ENCODE data around the gene PCBP1.
"Not testable (repeated sequence)": the region's sequence is repeated elsewhere in the genome, so short reads cannot be mapped to it uniquely, and the experiment has no call there.

PCBP1 gene

DNA sequence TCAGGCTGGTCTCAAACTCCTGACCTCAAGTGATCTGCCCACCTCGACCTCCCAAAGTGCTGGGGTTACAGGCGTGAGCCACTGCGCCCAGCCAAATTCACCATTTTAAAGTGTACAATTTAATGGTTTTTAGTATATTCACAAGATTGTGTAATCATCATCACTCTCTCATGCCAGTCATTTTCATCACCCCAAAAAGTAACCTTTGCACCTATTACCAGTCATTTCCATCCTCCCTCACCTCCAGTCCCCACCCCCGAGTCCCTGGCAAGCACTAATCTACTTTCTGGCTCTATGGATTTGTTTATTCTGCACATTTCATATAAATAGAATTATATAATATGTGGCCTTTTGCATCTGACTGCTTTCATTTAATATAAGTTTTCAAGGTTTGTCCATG, 10.8 kb downstream of the PCBP1 start:
- DNase-seq (ENCODE audit: low read depth): no peak

DNA sequence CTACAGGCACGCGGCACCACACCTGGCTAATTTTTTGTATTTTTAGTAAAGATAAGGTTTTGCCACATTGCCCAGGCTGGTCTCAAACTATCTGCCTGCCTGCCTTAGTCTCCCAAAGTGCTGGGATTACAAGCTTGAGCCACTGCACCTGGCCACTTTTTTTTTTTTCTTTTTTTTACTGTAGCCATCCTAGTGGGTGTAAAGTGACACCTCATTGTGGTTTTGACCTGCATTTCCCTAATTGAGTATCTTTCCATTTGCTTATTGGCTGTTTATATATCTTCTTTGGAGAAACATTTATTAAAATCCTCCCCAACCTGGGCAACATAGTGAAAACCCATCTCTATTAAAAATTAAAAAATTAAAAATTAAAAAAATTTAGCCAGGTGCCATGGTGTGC, 12.0 kb downstream of the PCBP1 start:
- no peak for DNase-seq (ENCODE audit: low read depth)

- no peak for DNase-seq (ENCODE audit: low read depth)
Measured at GRCh38 chr2:70101174-70101573, 13.9 kb downstream of the PCBP1 start.

GRCh38 chr2:70101686-70102085, 14.4 kb downstream of the PCBP1 start:
- DNase-seq (ENCODE audit: low read depth): not testable (repeated sequence)

- not testable (repeated sequence) for DNase-seq (ENCODE audit: low read depth)
Measured at GRCh38 chr2:70102323-70102905, 15.1 kb downstream of the PCBP1 start.

DNA sequence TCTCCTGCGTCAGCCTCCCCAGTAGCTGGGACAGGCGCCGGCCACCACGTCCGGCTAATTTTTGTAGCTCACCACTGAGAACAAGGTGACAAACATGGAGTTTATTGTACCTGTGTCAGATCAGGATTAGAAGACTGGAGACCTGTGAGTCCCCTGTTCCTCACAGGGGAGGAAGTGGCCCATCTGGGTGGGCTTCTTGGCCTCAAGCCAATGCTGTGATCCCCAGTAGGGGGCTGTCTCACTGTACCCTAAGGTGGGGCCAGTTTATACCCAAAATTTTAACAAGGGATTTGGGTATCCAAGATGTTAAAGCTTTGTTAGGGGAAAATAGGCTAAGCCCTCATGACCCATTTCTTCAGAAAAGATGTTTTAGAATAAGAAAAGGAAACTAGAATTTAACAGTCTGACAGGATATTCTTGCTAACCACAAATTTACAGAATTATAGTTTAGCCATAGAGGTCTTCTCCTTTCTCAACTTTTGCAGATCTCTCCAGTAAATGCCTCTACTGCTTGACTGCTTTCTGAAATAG, 16.3 kb downstream of the PCBP1 start:
- no peak for DNase-seq (ENCODE audit: low read depth)

DNA sequence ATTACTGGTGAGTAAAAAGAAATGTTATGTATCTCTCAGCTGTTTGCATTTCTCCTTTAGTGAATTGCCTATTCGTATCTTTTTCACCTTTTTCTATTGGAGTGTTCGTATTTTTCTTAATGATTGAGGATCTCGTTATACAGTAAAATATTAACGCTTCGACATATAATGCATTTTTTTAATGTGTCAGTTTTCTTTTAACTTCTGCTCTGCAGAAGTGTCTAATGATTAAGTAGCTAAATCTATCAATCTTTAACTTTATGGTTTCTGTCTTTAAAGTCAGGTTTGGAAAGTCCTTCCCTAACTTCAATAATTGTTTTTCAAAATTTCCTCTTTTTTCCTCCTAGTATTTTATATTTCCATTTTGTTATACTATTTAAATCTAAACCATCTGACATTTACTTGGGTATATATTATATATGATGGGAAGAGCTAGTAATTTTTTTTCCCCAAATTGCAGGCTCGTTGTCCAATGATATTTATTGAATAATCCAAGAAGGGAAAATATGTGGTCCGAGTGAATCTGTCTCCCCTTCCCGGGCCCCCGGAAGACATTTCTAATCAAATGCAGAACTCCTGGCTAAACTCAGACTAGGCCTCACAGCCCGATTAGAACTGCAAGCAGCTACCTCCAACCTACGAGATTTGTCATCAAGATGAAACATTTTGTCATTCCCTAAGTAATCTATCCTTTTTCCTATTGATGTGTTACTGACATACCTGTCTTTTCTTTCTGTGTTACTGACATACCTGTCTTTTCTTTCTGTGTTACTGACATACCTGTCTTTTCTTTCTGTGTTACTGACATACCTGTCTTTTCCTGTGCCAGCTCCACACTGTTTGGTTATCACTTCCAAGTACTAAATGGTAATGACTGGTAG, 17.2 kb downstream of the PCBP1 start:
- DNase-seq (ENCODE audit: low read depth): peak; percentile 61

- DNase-seq (ENCODE audit: low read depth): not testable (repeated sequence)
Measured at GRCh38 chr2:70106138-70106537, 18.9 kb downstream of the PCBP1 start.

DNA sequence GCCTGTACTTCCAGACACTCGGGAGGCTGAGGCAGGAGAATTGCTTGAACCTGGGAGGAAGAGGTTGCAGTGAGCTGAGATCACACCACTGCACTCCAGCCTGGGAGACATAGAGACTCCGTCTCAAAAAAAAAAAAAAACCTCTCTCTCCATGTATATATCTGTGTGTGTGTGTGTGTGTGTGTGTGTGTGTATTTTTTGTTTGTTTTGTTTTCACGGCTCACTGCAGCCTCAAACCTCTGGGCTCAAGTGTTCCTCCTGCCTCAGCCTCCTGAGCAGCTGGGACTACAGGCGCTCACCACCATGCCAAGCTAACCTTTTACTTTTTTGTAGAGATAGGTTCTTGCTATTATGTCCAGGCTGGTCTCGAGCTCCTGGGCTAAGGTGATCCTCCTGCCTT, 23.1 kb downstream of the PCBP1 start:
- DNase-seq (ENCODE audit: low read depth): not testable (repeated sequence)

DNA sequence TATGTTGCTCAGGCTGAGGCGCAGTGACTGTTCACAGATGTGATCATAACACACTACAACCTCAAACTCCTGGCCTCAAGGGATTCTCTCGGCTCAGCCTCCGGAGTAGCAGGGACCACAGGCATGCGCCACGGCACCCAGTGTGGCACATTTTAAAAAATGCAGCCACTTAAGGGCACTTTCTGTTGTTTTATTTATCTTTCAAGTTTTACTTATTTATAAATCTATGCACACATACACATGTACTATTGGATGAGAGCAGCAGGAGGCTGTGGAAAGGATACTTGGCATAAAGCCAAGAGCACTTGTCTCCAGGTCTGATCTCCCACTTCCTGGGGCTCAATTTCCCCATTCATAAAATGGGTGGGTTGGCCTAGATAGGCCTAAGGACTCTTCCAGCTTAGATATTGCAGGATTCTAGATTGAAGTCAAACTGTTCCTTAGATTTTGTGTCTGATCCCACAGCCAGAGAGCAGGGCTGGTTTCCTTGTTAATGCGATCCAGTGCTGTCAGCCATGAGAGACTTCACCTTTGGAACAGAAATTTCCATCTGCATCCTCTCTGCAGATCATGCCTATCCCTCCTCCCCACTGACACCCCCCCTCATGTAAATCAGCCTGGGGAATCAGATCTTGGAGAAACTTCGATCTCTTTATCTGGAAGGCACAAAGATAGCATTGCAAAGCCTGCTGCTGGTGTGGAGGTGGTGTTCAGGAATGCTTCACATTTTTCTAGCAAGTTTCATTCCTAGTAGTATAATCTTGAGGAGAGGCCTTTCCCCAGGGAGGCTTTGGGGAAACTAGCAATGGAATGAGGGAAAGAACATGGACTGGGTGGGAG, 24.7 kb downstream of the PCBP1 start:
- DNase-seq (ENCODE audit: low read depth): peak; percentile 15

DNA sequence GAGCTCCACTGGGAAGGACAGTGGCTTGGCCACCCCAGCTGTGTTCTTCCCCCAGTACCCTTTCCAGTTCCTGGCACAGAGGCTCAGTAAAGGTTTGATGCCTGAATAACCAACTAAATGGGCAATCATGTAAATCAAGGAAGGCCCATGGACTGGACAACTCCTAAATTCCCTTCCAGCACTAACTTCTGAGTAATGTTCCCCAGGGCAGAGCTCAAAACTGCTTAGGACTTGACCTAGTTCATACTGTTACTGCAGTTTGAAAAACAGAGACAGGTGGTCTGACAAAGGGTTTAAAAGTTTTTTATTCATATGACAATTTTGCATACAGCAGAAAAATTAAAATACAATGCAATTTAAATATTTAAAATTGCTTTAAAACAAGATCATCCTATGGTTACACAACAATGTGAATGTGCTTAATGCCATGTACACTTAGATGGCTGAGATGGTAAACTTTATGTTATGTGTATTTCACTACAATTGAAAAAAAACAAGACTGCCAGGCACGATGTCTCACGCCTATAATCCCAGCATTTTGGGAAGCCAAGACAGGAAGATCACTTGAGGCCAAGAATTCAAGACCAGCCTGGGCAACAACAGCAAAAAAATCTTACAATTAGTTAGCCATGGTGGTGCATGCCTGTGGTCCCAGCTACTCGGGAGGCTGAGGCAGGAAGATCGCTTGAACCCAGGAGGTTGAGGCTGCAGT, 26.2 kb downstream of the PCBP1 start:
- no peak for DNase-seq (ENCODE audit: low read depth)

- no peak for DNase-seq (ENCODE audit: low read depth)
Measured at GRCh38 chr2:70115646-70116442, 28.6 kb downstream of the PCBP1 start.

DNA sequence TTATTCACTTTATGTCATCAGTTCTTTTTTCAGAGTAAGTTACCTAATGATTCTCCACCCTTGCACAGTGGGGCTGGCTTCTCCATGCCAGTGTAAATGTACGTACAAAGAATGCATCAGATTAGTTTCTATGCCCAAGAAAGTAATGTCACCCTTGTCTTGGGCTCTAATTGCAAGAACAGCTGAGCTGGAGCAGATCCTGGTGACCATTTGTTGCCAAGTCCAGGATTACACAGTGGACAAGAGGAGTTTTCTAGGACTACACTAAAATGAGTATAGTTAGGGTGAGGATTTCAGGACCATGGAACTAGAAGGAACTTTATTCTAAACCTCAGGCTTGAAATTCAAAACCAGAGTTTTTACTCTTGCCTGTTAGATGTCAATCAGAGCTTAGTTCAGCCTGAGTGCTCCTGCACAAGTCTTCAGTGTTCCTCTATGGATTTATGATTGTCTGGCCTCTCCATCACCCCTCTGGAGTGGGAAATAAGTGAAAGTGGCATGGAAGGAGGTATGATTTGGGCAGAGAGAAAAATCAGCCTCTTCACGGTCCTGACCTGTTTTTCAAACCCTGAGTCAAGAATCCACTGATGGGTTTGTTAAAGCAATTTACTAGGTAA, 29.8 kb downstream of the PCBP1 start:
- DNase-seq (ENCODE audit: low read depth): no peak

DNA sequence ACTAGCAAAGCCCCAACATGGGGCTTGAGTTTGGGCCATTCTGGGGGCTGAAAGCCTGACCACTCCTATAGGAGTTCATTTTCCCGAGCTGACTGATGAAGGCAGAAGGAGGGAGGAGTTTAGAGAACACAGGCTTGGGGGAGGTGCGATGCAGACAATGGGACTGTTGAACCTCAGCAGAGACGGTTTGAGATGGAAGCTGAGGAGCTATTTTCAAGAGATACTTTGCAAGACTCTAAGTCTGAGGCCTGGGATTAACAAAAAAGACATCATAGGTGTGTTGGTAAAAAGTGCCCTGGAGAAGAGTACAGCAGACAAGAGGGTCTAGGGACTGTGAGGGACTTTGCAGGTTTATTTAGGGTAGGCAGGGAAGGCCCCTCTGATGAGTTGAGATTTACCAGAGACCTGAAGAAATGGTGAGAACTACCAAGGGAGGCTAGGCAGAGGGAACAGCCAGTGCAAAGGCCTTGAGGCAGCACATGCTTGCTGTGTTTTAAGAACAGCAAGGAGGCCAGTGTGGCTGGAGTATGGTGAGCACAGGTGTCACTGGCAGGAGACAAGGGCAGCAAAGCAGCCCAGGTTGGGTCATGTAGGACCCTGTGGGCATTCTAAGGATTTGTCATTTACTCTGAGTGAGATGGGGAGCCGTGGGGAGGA, 31.6 kb downstream of the PCBP1 start:
- no peak for DNase-seq (ENCODE audit: low read depth)

- no peak for DNase-seq (ENCODE audit: low read depth)
Measured at GRCh38 chr2:70121627-70122372, 34.5 kb downstream of the PCBP1 start.

DNA sequence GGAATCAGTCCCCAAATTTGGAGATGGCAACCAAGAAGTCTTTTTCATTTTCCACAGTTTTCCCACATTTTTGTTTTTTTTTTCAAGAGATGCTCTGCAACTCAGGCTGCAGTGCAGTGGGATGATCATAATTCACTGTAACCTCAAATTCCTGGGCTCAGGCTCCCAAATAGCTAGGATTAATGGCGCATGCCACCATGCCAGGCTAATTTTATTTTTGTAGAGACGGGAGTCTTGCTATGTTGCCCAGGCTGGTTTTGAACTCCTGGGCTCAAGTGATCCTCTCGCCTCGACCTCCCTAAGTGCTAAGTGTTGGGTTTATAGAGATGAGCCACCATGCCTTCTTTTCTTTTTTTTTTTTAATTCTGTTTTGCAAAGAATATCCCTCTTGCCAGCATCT, 35.2 kb downstream of the PCBP1 start:
- no peak for DNase-seq (ENCODE audit: low read depth)

DNA sequence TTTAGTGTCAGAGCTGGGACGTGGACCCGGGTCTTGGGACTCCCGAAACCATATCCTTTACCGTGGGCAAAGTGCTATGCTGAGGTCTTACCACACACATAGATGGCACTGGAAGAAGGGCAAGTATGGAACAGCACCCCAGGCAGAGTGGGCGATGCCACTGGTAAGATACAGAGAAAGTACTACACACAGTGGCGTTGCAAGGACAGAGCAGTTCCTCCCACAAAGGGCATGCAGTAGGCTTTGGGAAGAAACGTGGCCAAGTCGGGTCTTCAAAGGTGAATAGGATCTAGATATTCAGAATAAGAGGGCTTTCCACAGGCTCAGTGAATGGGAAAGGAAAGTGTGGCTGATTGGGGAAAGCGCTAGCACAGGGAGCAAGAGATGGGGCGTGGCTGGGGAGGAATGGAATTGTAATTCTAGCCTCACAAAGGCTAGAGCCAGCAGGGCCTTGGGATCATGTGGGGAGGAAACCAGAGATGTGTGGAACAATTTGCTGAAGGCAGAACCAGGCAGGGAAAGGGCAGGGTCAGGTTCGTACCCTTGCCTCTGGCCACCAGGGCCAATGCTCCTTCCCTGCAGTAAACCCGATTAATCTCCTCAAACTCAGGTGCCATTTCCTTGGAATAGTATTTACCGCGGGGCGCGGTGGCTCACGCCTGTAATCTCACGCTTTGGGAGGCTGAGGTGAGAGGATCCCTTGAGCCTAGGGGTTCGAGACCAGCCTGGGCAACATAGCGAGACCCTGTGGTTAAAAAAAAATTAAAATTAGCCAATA, 36.0 kb downstream of the PCBP1 start:
- DNase-seq (ENCODE audit: low read depth): peak; percentile 85

DNA sequence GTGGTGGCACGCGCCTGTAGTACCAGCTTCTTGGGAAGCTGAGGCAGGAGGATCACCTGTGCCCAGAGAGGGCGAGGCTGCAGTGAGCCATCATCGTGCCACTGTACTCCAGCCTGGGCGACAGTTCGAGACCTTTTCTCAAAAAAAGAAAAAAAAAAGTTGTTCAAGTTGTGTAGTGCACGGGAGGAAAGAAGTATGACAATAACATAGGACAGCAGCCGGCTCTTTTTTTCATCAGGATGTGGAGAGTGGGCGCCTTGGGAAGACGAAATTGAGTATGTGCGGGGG, 36.5 kb downstream of the PCBP1 start:
- no peak for DNase-seq (ENCODE audit: low read depth)

All from fibroblast of gingiva (primary cell).